ENCODE measurements around the gene SART1.

Gene SART1

GRCh38 chr11:66017321-66017720, 55.8 kb downstream of the SART1 start:
- Histone ChIP-seq H3K4me2 (ENCODE audit: low read depth, low read length) (no peak overlapping the region), H3K9ac (ENCODE audit: low read length) (no peak overlapping the region), H3K4me3 (ENCODE audit: low read length) (no peak overlapping the region), H3K9me2 (replicated peaks; ENCODE audit: insufficient read depth, low read length) (no peaks in the 10 kb centered on the region), H3K9me3 (replicated peaks; ENCODE audit: insufficient read depth, low read length) (no peaks in the 10 kb centered on the region), H3K4me1 (ENCODE audit: low read length) (no peaks in the 10 kb centered on the region), H3K27me3 (replicated peaks; ENCODE audit: insufficient read depth, low read length) (no peaks in the 10 kb centered on the region), H3K27ac (ENCODE audit: low read length) (no peak overlapping the region), H3K79me2 (ENCODE audit: low read length) (no peaks in the 10 kb centered on the region), H3F3A (ENCODE audit: insufficient read depth, low read length) (no peaks in the 10 kb centered on the region), H2AFZ (ENCODE audit: low read length) (no peak overlapping the region), H4K20me1 (ENCODE audit: insufficient read depth, low read length) (no peaks in the 10 kb centered on the region), H3K36me3 (replicated peaks; ENCODE audit: insufficient read depth, low read length) (no peaks in the 10 kb centered on the region)
- DNase-seq, result no peak
- TF ChIP-seq EZH2 (optimal IDR thresholded peaks at IDR 0.05; ENCODE audit: low read depth, low read length), result no peak
- TF ChIP-seq CTCF (IDR thresholded peaks at IDR 0.05; ENCODE audit: low read length), result no peak
- no peak for TF ChIP-seq EZH2phosphoT487 (IDR thresholded peaks at IDR 0.05; ENCODE audit: low read length)

- Histone ChIP-seq H3K4me3 (ENCODE audit: low read length) (no peak overlapping the region), H3K27ac (ENCODE audit: low read length) (no peak overlapping the region)
These were observed 58.7 kb downstream of the SART1 start for GRCh38 chr11:66020212-66020611.

GRCh38 chr11:66020618-66021357, 59.3 kb downstream of the SART1 start:
- Histone ChIP-seq H3K79me2 (ENCODE audit: low read length) (no peaks in the 10 kb centered on the region), H3K4me1 (ENCODE audit: low read length) (no peaks in the 10 kb centered on the region), H3K27me3 (replicated peaks; ENCODE audit: insufficient read depth, low read length) (0 out of 2 replicates have a peak, but pooled peaks cover 4% of the 10 kb centered on the region), H2AFZ (ENCODE audit: low read length) (no peak overlapping the region), H3K4me3 (ENCODE audit: low read length) (no peak overlapping the region), H3K36me3 (replicated peaks; ENCODE audit: insufficient read depth, low read length) (no peaks in the 10 kb centered on the region), H3F3A (ENCODE audit: insufficient read depth, low read length) (no peaks in the 10 kb centered on the region), H3K9me3 (replicated peaks; ENCODE audit: insufficient read depth, low read length) (no peaks in the 10 kb centered on the region), H3K27ac (ENCODE audit: low read length) (no peak overlapping the region), H3K9me2 (replicated peaks; ENCODE audit: insufficient read depth, low read length) (no peaks in the 10 kb centered on the region), H3K4me2 (ENCODE audit: low read depth, low read length) (no peak overlapping the region), H4K20me1 (ENCODE audit: insufficient read depth, low read length) (no peaks in the 10 kb centered on the region), H3K9ac (ENCODE audit: low read length) (no peak overlapping the region)
- DNase-seq, result no peak
- TF ChIP-seq EZH2phosphoT487 (IDR thresholded peaks at IDR 0.05; ENCODE audit: low read length), result no peak
- TF ChIP-seq CTCF (IDR thresholded peaks at IDR 0.05; ENCODE audit: low read length), result no peak
- TF ChIP-seq EZH2 (optimal IDR thresholded peaks at IDR 0.05; ENCODE audit: low read depth, low read length), result no peak

More at GRCh38 chr11:66020212-66020611, 58.7 kb downstream of the SART1 start:
- no peak for TF ChIP-seq CTCF (IDR thresholded peaks at IDR 0.05; ENCODE audit: low read length)
- TF ChIP-seq EZH2phosphoT487 (IDR thresholded peaks at IDR 0.05; ENCODE audit: low read length), result no peak
- DNase-seq, result no peak
- no peak overlapping the region for H3K9ac ChIP-seq (ENCODE audit: low read length)
- H3K36me3 ChIP-seq (replicated peaks; ENCODE audit: insufficient read depth, low read length), result no peaks in the 10 kb centered on the region
- no peaks in the 10 kb centered on the region for H3K79me2 ChIP-seq (ENCODE audit: low read length)
- H3K4me2 ChIP-seq (ENCODE audit: low read depth, low read length), result no peak overlapping the region
- no peaks in the 10 kb centered on the region for H3F3A ChIP-seq (ENCODE audit: insufficient read depth, low read length)
- H3K9me2 ChIP-seq (replicated peaks; ENCODE audit: insufficient read depth, low read length), result no peaks in the 10 kb centered on the region
- H4K20me1 ChIP-seq (ENCODE audit: insufficient read depth, low read length), result no peaks in the 10 kb centered on the region
- H3K27me3 ChIP-seq (replicated peaks; ENCODE audit: insufficient read depth, low read length), result 0 out of 2 replicates have a peak, but pooled peaks cover 4% of the 10 kb centered on the region
- H2AFZ ChIP-seq (ENCODE audit: low read length), result no peak overlapping the region
- no peaks in the 10 kb centered on the region for H3K9me3 ChIP-seq (replicated peaks; ENCODE audit: insufficient read depth, low read length)
- H3K4me1 ChIP-seq (ENCODE audit: low read length), result no peaks in the 10 kb centered on the region
